HepG2 (cell line): ENCODE results near the gene ISOC2. TPM values are rescaled to one million over a fixed set of nuclear protein-coding genes. Genes with fewer than 3 reads are reported as not detected.

Source experiments
- ARHGAP35 ChIP-seq: sonication (generic); formaldehyde crosslinking; IDR thresholded peaks from 2 replicates; pipeline ENCODE4 v1.9.0; 2022; ENCODE audit warnings: mild to moderate bottlenecking, inconsistent platforms, moderate library complexity, missing genetic modification reagents, borderline replicate concordance
- ATRX ChIP-seq: sonication (generic); formaldehyde crosslinking; IDR thresholded peaks from 2 replicates; pipeline ENCODE4 v1.4.0; 2020; ENCODE audit warnings: missing genetic modification reagents, borderline replicate concordance
- BHLHE40 ChIP-seq: IDR thresholded peaks from 2 replicates; pipeline ENCODE4 v1.6.1; 2011; ENCODE audit warnings: low read length, improper control_type of control experiment
- CENPX ChIP-seq: sonication (generic); formaldehyde crosslinking; IDR thresholded peaks from 2 replicates; pipeline ENCODE4 v1.9.0; 2021; ENCODE audit warnings: mild to moderate bottlenecking, missing genetic modification reagents, moderate library complexity
- DNMT1 ChIP-seq: sonication (generic); formaldehyde crosslinking; IDR thresholded peaks from 2 replicates; pipeline ENCODE4 v1.5.1; 2020; ENCODE audit warnings: mild to moderate bottlenecking, missing genetic modification reagents
- KLF16 ChIP-seq, 2 experiments: sonication (generic) in 1 of 2; formaldehyde crosslinking in 1 of 2; IDR thresholded peaks; 2 replicates each; pipeline versions ENCODE4 v1.6.1 to v1.8.0; 2016 to 2023; ENCODE audit warnings: missing genetic modification reagents in 2 of 2, missing compliant biosample characterization in 1 of 2
- NFKB2 ChIP-seq: sonication (generic); formaldehyde crosslinking; IDR thresholded peaks from 2 replicates; pipeline ENCODE4 v1.4.0; 2020; ENCODE audit warnings: missing genetic modification reagents, borderline replicate concordance
- PREB ChIP-seq: sonication (generic); formaldehyde crosslinking; IDR thresholded peaks from 2 replicates; pipeline ENCODE4 v1.4.0; 2020; ENCODE audit warnings: missing genetic modification reagents
- REL ChIP-seq: sonication (generic); formaldehyde crosslinking; conservative IDR thresholded peaks from 2 replicates; pipeline ENCODE4 v1.8.0; 2022; ENCODE audit warnings: mild to moderate bottlenecking, missing genetic modification reagents, moderate library complexity
- TEAD3 ChIP-seq: optimal IDR thresholded peaks from 2 replicates; pipeline ENCODE3; 2016; ENCODE audit warnings: borderline replicate concordance
- TRAFD1 ChIP-seq: sonication (generic); formaldehyde crosslinking; IDR thresholded peaks from 2 replicates; pipeline ENCODE4 v1.5.1; 2020; ENCODE audit warnings: missing genetic modification reagents, mild to moderate bottlenecking, borderline replicate concordance
- XBP1 ChIP-seq: sonication (generic); formaldehyde crosslinking; IDR thresholded peaks from 2 replicates; pipeline ENCODE4 v1.5.0; 2020; ENCODE audit warnings: missing genetic modification reagents
- ZNF207 ChIP-seq: fragments of 450-650 bp; IDR thresholded peaks from 2 replicates; pipeline ENCODE4 v1.6.1; 2016; ENCODE audit warnings: antibody characterized with exemption, borderline replicate concordance
- ZNF225 ChIP-seq: sonication (generic); formaldehyde crosslinking; IDR thresholded peaks from 2 replicates; pipeline ENCODE4 v1.4.0; 2020; ENCODE audit warnings: mild to moderate bottlenecking, missing genetic modification reagents
- ZNF335 ChIP-seq: sonication (generic); formaldehyde crosslinking; IDR thresholded peaks from 2 replicates; pipeline ENCODE4 v1.4.0; 2020; ENCODE audit warnings: missing genetic modification reagents
- ZNF550 ChIP-seq: sonication (generic); formaldehyde crosslinking; IDR thresholded peaks from 2 replicates; pipeline ENCODE4 v1.4.0; 2020; ENCODE audit warnings: mild to moderate bottlenecking, missing genetic modification reagents, borderline replicate concordance
- ZNF564 ChIP-seq: sonication (generic); formaldehyde crosslinking; IDR thresholded peaks from 2 replicates; pipeline ENCODE4 v1.8.1; 2023; ENCODE audit warnings: mild to moderate bottlenecking, missing genetic modification reagents
- polyA plus RNA-seq, 8 experiments: library from polyadenylated mRNA; depleted of rRNA in 3 of 8; stranded (reverse) in 7 of 8; unstranded in 1 of 8; fragments of >200 nt; fragmentation: Illumina TruSeq in 4 of 8; extraction: Trizol in 4 of 8; gene quantifications; 2 replicates each; pipeline versions ENCODE4 v1.2.1 to v1.2.3, GENCODE V29; 2011 to 2016; ENCODE audit warnings: low read depth in 4 of 8, missing spikeins in 1 of 8, mixed read lengths in 1 of 8; ENCODE audit not compliant: insufficient read depth in 1 of 8
- total RNA-seq, 5 experiments: library from RNA; depleted of rRNA; stranded (reverse); fragments of >200 nt; fragmentation: Illumina TruSeq; extraction: Trizol; gene quantifications; 2 replicates each; pipeline ENCODE4 v1.2.3, GENCODE V29; 2016; ENCODE audit warnings: low read depth in 1 of 5
- TF ChIP-seq, protein P1 (sequence below): sonication (generic); formaldehyde crosslinking; IDR thresholded peaks from 2 replicates; pipeline ENCODE4 v1.4.0; 2020; ENCODE audit warnings: missing genetic modification reagents, borderline replicate concordance
- TF ChIP-seq, protein P2 (sequence below): IDR thresholded peaks from 2 replicates; pipeline ENCODE4 v1.6.1; 2016; ENCODE audit warnings: low read depth, control low read depth
- TF ChIP-seq, protein P3 (sequence below): sonication (generic); formaldehyde crosslinking; IDR thresholded peaks from 2 replicates; pipeline ENCODE4 v1.8.1; 2023; ENCODE audit warnings: missing genetic modification reagents, mild to moderate bottlenecking, borderline replicate concordance

ISOC2 gene
- total and polyA plus RNA-seq, 2 of the 13 experiments (the other 11 are each of a cell fraction or from before 2014, with no cell fraction given), result 76.8 to 105 TPM

GRCh38 chr19:55460670-55461258 is 678 bp downstream of the ISOC2 start (continued):
- TF ChIP-seq PREB (CRISPR knock-in tag) (no peak), CENPX (CRISPR knock-in tag) (no peak), ZNF564 (CRISPR knock-in tag) (0 out of 2 replicates have a peak, but pooled peaks have one; percentile 56), DNMT1 (CRISPR knock-in tag) (no peak), ATRX (CRISPR knock-in tag) (no peak), BHLHE40 (no peak), XBP1 (no peak), ZNF207 (no peak), TRAFD1 (CRISPR knock-in tag) (no peak), ARHGAP35 (CRISPR knock-in tag) (no peak), ZNF550 (CRISPR knock-in tag) (no peak), ZNF225 (no peak), KLF16 (CRISPR knock-in tag; IDR thresholded peaks at IDR 0.05) (no peak), REL (CRISPR knock-in tag) (no peak), TEAD3 (CRISPR knock-in tag) (no peak), NFKB2 (CRISPR knock-in tag) (no peak), ZNF335 (CRISPR knock-in tag) (no peak)
- TF ChIP-seq, protein P1, sequence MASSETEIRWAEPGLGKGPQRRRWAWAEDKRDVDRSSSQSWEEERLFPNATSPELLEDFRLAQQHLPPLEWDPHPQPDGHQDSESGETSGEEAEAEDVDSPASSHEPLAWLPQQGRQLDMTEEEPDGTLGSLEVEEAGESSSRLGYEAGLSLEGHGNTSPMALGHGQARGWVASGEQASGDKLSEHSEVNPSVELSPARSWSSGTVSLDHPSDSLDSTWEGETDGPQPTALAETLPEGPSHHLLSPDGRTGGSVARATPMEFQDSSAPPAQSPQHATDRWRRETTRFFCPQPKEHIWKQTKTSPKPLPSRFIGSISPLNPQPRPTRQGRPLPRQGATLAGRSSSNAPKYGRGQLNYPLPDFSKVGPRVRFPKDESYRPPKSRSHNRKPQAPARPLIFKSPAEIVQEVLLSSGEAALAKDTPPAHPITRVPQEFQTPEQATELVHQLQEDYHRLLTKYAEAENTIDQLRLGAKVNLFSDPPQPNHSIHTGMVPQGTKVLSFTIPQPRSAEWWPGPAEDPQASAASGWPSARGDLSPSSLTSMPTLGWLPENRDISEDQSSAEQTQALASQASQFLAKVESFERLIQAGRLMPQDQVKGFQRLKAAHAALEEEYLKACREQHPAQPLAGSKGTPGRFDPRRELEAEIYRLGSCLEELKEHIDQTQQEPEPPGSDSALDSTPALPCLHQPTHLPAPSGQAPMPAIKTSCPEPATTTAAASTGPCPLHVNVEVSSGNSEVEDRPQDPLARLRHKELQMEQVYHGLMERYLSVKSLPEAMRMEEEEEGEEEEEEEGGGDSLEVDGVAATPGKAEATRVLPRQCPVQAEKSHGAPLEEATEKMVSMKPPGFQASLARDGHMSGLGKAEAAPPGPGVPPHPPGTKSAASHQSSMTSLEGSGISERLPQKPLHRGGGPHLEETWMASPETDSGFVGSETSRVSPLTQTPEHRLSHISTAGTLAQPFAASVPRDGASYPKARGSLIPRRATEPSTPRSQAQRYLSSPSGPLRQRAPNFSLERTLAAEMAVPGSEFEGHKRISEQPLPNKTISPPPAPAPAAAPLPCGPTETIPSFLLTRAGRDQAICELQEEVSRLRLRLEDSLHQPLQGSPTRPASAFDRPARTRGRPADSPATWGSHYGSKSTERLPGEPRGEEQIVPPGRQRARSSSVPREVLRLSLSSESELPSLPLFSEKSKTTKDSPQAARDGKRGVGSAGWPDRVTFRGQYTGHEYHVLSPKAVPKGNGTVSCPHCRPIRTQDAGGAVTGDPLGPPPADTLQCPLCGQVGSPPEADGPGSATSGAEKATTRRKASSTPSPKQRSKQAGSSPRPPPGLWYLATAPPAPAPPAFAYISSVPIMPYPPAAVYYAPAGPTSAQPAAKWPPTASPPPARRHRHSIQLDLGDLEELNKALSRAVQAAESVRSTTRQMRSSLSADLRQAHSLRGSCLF (CRISPR knock-in tag), result no peak
- TF ChIP-seq, protein P2, sequence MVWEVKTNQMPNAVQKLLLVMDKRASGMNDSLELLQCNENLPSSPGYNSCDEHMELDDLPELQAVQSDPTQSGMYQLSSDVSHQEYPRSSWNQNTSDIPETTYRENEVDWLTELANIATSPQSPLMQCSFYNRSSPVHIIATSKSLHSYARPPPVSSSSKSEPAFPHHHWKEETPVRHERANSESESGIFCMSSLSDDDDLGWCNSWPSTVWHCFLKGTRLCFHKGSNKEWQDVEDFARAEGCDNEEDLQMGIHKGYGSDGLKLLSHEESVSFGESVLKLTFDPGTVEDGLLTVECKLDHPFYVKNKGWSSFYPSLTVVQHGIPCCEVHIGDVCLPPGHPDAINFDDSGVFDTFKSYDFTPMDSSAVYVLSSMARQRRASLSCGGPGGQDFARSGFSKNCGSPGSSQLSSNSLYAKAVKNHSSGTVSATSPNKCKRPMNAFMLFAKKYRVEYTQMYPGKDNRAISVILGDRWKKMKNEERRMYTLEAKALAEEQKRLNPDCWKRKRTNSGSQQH (CRISPR knock-in tag), result no peak
- TF ChIP-seq, protein P3, sequence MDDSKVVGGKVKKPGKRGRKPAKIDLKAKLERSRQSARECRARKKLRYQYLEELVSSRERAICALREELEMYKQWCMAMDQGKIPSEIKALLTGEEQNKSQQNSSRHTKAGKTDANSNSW (CRISPR knock-in tag), result no peak
